HL-60 (cell line): ENCODE measurements around the gene DNAJA2.

Source experiments
- DNase-seq, 2 experiments: peaks; one replicate each; pipeline ENCODE4 v3.0.0-alpha.2; 2010 to 2020; ENCODE audit warnings: low read depth in 1 of 2, low spot score in 1 of 2
- H3K27ac ChIP-seq: fragments of 250-450 bp; sonication (Bioruptor Pico); replicated peaks from 2 replicates; pipeline ENCODE4 v1.5.1; 2020; ENCODE audit warnings: mild to moderate bottlenecking, moderate library complexity
- H3K27me3 ChIP-seq: fragments of 250-450 bp; sonication (Bioruptor Pico); 2 replicates; pipeline ENCODE4 v1.5.1; 2021; ENCODE audit warnings: mild to moderate bottlenecking, moderate library complexity; ENCODE audit not compliant: insufficient read depth, poor library complexity, severe bottlenecking
- H3K4me3 ChIP-seq: replicated peaks from 2 replicates; pipeline ENCODE4 v1.5.1; 2011; ENCODE audit warnings: mild to moderate bottlenecking, control low read depth, low read length; ENCODE audit not compliant: insufficient read depth
- GABPA ChIP-seq: IDR thresholded peaks from 2 replicates; pipeline ENCODE4 v1.6.1; 2012; ENCODE audit warnings: low read depth
- POLR2AphosphoS5 ChIP-seq: IDR thresholded peaks from 2 replicates; pipeline ENCODE4 v1.6.1; 2012; ENCODE audit warnings: low read depth
- SPI1 ChIP-seq: IDR thresholded peaks from 2 replicates; pipeline ENCODE4 v1.6.1; 2012; ENCODE audit warnings: low read depth, mild to moderate bottlenecking, borderline replicate concordance
- TF ChIP-seq, protein P1 (sequence below): IDR thresholded peaks from 2 replicates; pipeline ENCODE4 v1.6.1; 2012; ENCODE audit warnings: low read depth; ENCODE audit not compliant: insufficient replicate concordance
- TF ChIP-seq, protein P2 (sequence below): IDR thresholded peaks from one replicate; pipeline ENCODE4 v1.5.1; 2011; ENCODE audit warnings: low read length, control low read depth, inconsistent platforms; ENCODE audit not compliant: insufficient read depth

DNAJA2 gene

DNA sequence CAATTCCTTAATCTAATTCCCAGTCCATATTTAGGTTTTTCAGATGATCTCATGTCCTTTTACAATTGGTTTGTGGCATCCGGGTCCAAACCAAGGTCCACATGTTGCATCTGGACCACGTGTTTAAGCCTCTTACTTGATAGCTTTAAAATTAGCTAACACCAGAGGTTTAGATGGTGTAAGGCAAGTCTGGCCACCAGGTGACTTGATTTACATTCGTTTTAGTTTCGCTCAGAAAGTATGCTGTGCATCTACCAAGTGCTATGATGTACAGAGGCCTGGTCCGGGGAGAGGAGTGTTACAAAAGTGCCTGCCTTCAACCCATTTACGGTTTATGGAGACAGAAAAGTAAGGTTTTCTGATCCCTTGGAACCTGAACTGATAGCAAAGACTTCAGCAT is 878 bp upstream of the DNAJA2 start:
- peak; percentile 11 to 45 for DNase-seq
- H3K4me3 ChIP-seq: peak overlapping the region; percentile 93; the same call in 1 of the 2 replicates
- no peaks in the 10 kb centered on the region for H3K27me3 ChIP-seq
- TF ChIP-seq GABPA: no peak
- TF ChIP-seq, protein P1, sequence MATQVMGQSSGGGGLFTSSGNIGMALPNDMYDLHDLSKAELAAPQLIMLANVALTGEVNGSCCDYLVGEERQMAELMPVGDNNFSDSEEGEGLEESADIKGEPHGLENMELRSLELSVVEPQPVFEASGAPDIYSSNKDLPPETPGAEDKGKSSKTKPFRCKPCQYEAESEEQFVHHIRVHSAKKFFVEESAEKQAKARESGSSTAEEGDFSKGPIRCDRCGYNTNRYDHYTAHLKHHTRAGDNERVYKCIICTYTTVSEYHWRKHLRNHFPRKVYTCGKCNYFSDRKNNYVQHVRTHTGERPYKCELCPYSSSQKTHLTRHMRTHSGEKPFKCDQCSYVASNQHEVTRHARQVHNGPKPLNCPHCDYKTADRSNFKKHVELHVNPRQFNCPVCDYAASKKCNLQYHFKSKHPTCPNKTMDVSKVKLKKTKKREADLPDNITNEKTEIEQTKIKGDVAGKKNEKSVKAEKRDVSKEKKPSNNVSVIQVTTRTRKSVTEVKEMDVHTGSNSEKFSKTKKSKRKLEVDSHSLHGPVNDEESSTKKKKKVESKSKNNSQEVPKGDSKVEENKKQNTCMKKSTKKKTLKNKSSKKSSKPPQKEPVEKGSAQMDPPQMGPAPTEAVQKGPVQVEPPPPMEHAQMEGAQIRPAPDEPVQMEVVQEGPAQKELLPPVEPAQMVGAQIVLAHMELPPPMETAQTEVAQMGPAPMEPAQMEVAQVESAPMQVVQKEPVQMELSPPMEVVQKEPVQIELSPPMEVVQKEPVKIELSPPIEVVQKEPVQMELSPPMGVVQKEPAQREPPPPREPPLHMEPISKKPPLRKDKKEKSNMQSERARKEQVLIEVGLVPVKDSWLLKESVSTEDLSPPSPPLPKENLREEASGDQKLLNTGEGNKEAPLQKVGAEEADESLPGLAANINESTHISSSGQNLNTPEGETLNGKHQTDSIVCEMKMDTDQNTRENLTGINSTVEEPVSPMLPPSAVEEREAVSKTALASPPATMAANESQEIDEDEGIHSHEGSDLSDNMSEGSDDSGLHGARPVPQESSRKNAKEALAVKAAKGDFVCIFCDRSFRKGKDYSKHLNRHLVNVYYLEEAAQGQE: no peak
- TF ChIP-seq, protein P2, sequence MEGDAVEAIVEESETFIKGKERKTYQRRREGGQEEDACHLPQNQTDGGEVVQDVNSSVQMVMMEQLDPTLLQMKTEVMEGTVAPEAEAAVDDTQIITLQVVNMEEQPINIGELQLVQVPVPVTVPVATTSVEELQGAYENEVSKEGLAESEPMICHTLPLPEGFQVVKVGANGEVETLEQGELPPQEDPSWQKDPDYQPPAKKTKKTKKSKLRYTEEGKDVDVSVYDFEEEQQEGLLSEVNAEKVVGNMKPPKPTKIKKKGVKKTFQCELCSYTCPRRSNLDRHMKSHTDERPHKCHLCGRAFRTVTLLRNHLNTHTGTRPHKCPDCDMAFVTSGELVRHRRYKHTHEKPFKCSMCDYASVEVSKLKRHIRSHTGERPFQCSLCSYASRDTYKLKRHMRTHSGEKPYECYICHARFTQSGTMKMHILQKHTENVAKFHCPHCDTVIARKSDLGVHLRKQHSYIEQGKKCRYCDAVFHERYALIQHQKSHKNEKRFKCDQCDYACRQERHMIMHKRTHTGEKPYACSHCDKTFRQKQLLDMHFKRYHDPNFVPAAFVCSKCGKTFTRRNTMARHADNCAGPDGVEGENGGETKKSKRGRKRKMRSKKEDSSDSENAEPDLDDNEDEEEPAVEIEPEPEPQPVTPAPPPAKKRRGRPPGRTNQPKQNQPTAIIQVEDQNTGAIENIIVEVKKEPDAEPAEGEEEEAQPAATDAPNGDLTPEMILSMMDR: no peak
- no peak for TF ChIP-seq POLR2AphosphoS5
- no peak for TF ChIP-seq SPI1
- H3K27ac ChIP-seq: peak overlapping the region; percentile 86

DNA sequence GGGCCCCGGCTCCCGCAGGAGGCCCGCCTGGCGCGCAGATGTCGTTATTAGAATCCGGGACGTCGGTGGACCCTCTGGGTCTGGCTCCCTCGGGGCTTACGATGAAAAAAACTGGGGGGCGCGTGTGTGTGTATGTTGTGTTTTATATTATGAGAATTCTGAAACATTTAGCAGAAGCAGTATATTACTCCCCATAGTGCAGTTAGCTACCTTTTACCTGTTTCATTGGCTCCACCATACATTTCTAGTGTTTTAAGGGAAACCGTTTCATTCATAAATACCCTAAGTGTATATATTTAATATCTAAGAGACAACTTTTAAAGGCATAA is 486 bp upstream of the DNAJA2 start:
- Histone ChIP-seq H3K27me3 (no peaks in the 10 kb centered on the region), H3K27ac (peak overlapping the region; percentile 86), H3K4me3 (peak overlapping the region; percentile 93)
- no peak for DNase-seq
- TF ChIP-seq SPI1: no peak
- TF ChIP-seq, protein P2: no peak

DNA sequence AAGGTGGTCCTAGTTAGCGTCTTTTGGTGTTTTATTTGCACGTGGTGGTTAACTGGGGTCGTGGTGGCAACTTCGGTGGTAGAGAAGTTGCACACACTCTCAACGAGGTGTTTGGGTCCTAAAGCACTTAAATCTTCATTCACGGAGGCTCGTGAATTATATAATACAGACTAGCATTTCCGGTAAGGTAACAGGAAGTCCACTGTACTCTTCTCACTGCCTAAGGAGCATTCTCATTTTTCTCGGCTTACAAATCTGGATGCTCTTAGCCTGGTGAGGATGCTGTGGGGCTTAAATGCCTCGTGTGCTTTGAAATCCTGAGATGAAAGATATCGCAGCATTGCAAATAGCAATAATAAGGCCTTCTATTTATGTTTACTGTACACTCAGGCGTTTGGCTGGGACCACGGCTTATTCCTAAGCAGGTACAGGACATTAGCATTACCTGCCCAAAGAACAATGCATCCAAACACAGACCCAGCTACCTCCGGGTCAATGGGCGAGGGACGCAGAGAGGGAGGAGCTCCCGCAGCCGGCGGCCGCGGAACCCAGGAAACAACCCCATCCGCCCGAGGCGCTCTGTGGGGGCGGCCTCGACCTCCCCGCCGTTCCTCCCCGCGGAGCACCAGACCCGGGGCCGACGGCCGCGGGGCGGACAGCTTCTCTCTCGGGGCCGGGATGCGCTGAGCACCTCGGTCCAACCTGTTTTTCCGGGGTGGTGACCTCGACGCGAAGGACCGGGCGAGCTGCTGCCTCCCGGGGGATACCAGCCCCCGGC is 856 bp downstream of the DNAJA2 start:
- peak overlapping the region; percentile 86 for H3K27ac ChIP-seq
- DNase-seq: peak in 1 of 2 experiments; percentile 13
- no peaks in the 10 kb centered on the region for H3K27me3 ChIP-seq
- TF ChIP-seq, protein P2: no peak
- TF ChIP-seq POLR2AphosphoS5 (no peak), SPI1 (peak; percentile 64; the same call in 1 of the 2 replicates), GABPA (peak; percentile 45; the same call in 1 of the 2 replicates)
- TF ChIP-seq, protein P1: no peak
- H3K4me3 ChIP-seq: peak overlapping the region; percentile 93

DNA sequence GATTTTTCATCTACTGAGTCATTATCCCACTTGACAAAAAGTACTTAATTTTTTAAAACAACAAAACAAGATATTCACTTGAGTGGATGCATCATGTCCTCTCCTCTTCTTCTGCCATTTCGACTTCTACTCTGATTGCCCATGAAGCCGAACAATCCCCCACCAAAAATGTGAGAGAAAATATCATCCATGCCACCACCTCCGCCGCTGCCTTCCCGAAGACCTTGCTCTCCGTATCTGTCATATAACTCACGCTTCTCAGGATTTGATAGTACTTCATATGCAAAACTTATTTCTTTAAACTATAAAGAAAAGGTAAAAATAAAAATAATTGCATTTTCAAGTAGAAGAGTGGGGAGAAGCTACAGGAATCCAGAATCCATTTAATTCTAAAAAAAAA is 2.2 kb downstream of the DNAJA2 start:
- H3K27me3 ChIP-seq: no peaks in the 10 kb centered on the region
- no peak for TF ChIP-seq POLR2AphosphoS5
- TF ChIP-seq, protein P2: no peak
- TF ChIP-seq SPI1: no peak
- TF ChIP-seq, protein P1: no peak
- no peak for TF ChIP-seq GABPA
- no peak for DNase-seq
- no peak overlapping the region for H3K27ac ChIP-seq
- no peak overlapping the region for H3K4me3 ChIP-seq
